HG02870 (cell line): ENCODE measurements around the gene DCHS2.

ENCODE experiments used
- ATAC-seq: cut with Tn5 transposase; IDR thresholded peaks from one replicate; pipeline ENCODE4 v1.9.1; 2021; ENCODE audit warnings: mild to moderate bottlenecking, moderate library complexity; ENCODE audit not compliant: unreplicated experiment

The DCHS2 gene

GRCh38 chr4:154399259-154399974 lies 92.2 kb downstream of the DCHS2 start:
- no peak for ATAC-seq

GRCh38 chr4:154390324-154390723 lies 101.3 kb downstream of the DCHS2 start:
- ATAC-seq, result no peak

- ATAC-seq, result no peak
Observed at GRCh38 chr4:154389148-154389547, 102.5 kb downstream of the DCHS2 start.

- no peak for ATAC-seq
Observed at GRCh38 chr4:154384012-154384411, 107.6 kb downstream of the DCHS2 start.

GRCh38 chr4:154376486-154376885 lies 115.1 kb downstream of the DCHS2 start:
- no peak for ATAC-seq

- ATAC-seq, result peak; percentile 55
Observed at GRCh38 chr4:154368060-154368459, 123.5 kb downstream of the DCHS2 start.

- ATAC-seq, result peak; percentile 22
Observed at GRCh38 chr4:154367659-154368058, 123.9 kb downstream of the DCHS2 start.

- ATAC-seq, result no peak
Observed at GRCh38 chr4:154366956-154367355, 124.6 kb downstream of the DCHS2 start.

- ATAC-seq, result no peak
Observed at GRCh38 chr4:154364066-154364845, 127.3 kb downstream of the DCHS2 start.

GRCh38 chr4:154361450-154361849 lies 130.1 kb downstream of the DCHS2 start:
- peak; percentile 69 for ATAC-seq

- ATAC-seq, result no peak
Observed at GRCh38 chr4:154360491-154360890, 131.1 kb downstream of the DCHS2 start.

- no peak for ATAC-seq
Observed at GRCh38 chr4:154354883-154355282, 136.7 kb downstream of the DCHS2 start.

GRCh38 chr4:154349829-154350228 lies 141.8 kb downstream of the DCHS2 start:
- ATAC-seq, result no peak

- no peak for ATAC-seq
Observed at GRCh38 chr4:154348657-154349056, 142.9 kb downstream of the DCHS2 start.

- ATAC-seq, result no peak
Observed at GRCh38 chr4:154345359-154345758, 146.2 kb downstream of the DCHS2 start.

GRCh38 chr4:154344686-154345085 lies 146.9 kb downstream of the DCHS2 start:
- no peak for ATAC-seq

- no peak for ATAC-seq
Observed at GRCh38 chr4:154343651-154344050, 147.9 kb downstream of the DCHS2 start.

- no peak for ATAC-seq
Observed at GRCh38 chr4:154341448-154341847, 150.2 kb downstream of the DCHS2 start.

GRCh38 chr4:154335588-154335987 lies 156.0 kb downstream of the DCHS2 start:
- no peak for ATAC-seq

GRCh38 chr4:154332681-154333421 lies 158.7 kb downstream of the DCHS2 start:
- ATAC-seq, result peak; percentile 51

- ATAC-seq, result no peak
Observed at GRCh38 chr4:154329939-154330338, 161.7 kb downstream of the DCHS2 start.
